ENCODE data around the gene EDN2.

EDN2 gene

GRCh38 chr1:41484402-41485241, at the start of gene EDN2:
TSS of gene EDN2 (minus strand) at chr1:41484683. CDS start at chr1:41484601, 82 bp downstream.
- DNase-seq (ENCODE audit: low spot score): no peak

- DNase-seq (ENCODE audit: low spot score): no peak
Observed at GRCh38 chr1:41533731-41534080, 49.2 kb upstream of the EDN2 start.

- DNase-seq (ENCODE audit: low spot score): no peak
Observed at GRCh38 chr1:41533016-41533730, 48.7 kb upstream of the EDN2 start.

- no peak for DNase-seq (ENCODE audit: low spot score)
Observed at GRCh38 chr1:41532206-41532975, 47.9 kb upstream of the EDN2 start.

GRCh38 chr1:41530411-41530810, 45.9 kb upstream of the EDN2 start:
- DNase-seq (ENCODE audit: low spot score): no peak

- no peak for DNase-seq (ENCODE audit: low spot score)
Observed at GRCh38 chr1:41529621-41530395, 45.3 kb upstream of the EDN2 start.

- no peak for DNase-seq (ENCODE audit: low spot score)
Observed at GRCh38 chr1:41528726-41529605, 44.5 kb upstream of the EDN2 start.

- DNase-seq (ENCODE audit: low spot score): no peak
Observed at GRCh38 chr1:41528106-41528505, 43.6 kb upstream of the EDN2 start.

GRCh38 chr1:41526956-41527561, 42.6 kb upstream of the EDN2 start:
- no peak for DNase-seq (ENCODE audit: low spot score)

- no peak for DNase-seq (ENCODE audit: low spot score)
Observed at GRCh38 chr1:41525891-41526587, 41.6 kb upstream of the EDN2 start.

GRCh38 chr1:41524676-41525675, 40.5 kb upstream of the EDN2 start:
- no peak for DNase-seq (ENCODE audit: low spot score)

- no peak for DNase-seq (ENCODE audit: low spot score)
Observed at GRCh38 chr1:41523949-41524675, 39.6 kb upstream of the EDN2 start.

GRCh38 chr1:41523071-41523470, 38.6 kb upstream of the EDN2 start:
- no peak for DNase-seq (ENCODE audit: low spot score)

GRCh38 chr1:41521766-41522165, 37.3 kb upstream of the EDN2 start:
- no peak for DNase-seq (ENCODE audit: low spot score)

GRCh38 chr1:41520951-41521752, 36.7 kb upstream of the EDN2 start:
- DNase-seq (ENCODE audit: low spot score): no peak

GRCh38 chr1:41519667-41520066, 35.2 kb upstream of the EDN2 start:
- no peak for DNase-seq (ENCODE audit: low spot score)

- DNase-seq (ENCODE audit: low spot score): no peak
Observed at GRCh38 chr1:41518471-41518870, 34.0 kb upstream of the EDN2 start.
